Neural cell (in vitro differentiated cells): ENCODE data around the gene MGA.

Experiments used
- CTCF ChIP-seq: fragments of 450-650 bp; IDR thresholded peaks from 2 replicates; pipeline ENCODE4 v1.5.1; 2014; ENCODE audit warnings: antibody characterized with exemption, mild to moderate bottlenecking, moderate library complexity; ENCODE audit not compliant: poor library complexity, severe bottlenecking
- EP300 ChIP-seq: fragments of 450-650 bp; conservative IDR thresholded peaks from 2 replicates; pipeline ENCODE4 v1.6.1; 2014; ENCODE audit warnings: antibody characterized with exemption, mild to moderate bottlenecking, moderate library complexity; ENCODE audit not compliant: poor library complexity, severe bottlenecking
- EZH2 ChIP-seq: fragments of 200-600, 300-800 bp; shearing (Covaris generic), sonication (generic); IDR thresholded peaks from 2 replicates; pipeline ENCODE4 v1.6.1; 2014; ENCODE audit warnings: antibody characterized with exemption, low read length, borderline replicate concordance, mild to moderate bottlenecking; ENCODE audit not compliant: insufficient read depth, poor library complexity, severe bottlenecking
- MXI1 ChIP-seq: fragments of 450-650 bp; conservative IDR thresholded peaks from 2 replicates; pipeline ENCODE4 v1.6.1; 2014; ENCODE audit warnings: antibody characterized with exemption, mild to moderate bottlenecking; ENCODE audit not compliant: poor library complexity, severe bottlenecking
- POLR2AphosphoS5 ChIP-seq: IDR thresholded peaks from 2 replicates; pipeline ENCODE4 v1.6.1; 2012
- REST ChIP-seq: IDR thresholded peaks from 2 replicates; pipeline ENCODE4 v1.6.1; 2012; ENCODE audit warnings: borderline replicate concordance
- SMC3 ChIP-seq: fragments of 450-650 bp; conservative IDR thresholded peaks from 2 replicates; pipeline ENCODE4 v1.6.1; 2014; ENCODE audit warnings: antibody characterized with exemption, mild to moderate bottlenecking, moderate library complexity; ENCODE audit not compliant: poor library complexity
- TAF1 ChIP-seq: IDR thresholded peaks from 2 replicates; pipeline ENCODE4 v1.6.1; 2012; ENCODE audit warnings: low read depth

DNA sequence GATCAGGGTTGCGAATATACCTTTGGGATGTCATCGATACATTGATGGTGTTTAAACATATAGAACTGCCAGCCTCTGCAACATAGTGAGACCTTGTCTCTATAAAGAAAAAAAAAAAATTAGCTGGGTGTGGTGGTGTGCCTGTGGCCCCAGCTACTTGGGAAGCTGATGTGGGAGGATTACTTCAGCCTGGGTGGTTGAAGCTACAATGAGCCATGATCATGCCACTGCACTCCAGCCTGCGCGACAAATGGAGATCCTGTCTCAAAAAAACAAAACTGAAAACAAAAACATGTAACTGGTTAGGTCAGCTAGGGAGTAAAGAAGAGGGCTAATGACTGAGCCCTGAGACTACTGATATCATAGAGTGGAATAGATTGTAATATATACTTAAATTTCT is 30.7 kb upstream of the MGA start:
- TF ChIP-seq POLR2AphosphoS5 (no peak), SMC3 (no peak), EZH2 (no peak), CTCF (no peak), EP300 (no peak), REST (no peak), MXI1 (no peak), TAF1 (no peak)
